ENCODE data around the gene TMEM89. TPM values are rescaled to one million over a fixed set of nuclear protein-coding genes. Genes with fewer than 3 reads are reported as not detected.

The TMEM89 gene, protein sequence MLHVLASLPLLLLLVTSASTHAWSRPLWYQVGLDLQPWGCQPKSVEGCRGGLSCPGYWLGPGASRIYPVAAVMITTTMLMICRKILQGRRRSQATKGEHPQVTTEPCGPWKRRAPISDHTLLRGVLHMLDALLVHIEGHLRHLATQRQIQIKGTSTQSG
- total RNA-seq (2022) (not detected in 2 replicates), Bru-seq, nascent RNA (percentile 32 among the genes with signal in this experiment), BruChase-seq, experiment 1, labeled RNA remaining after a 6-hour chase (percentile 39 among the genes with signal in this experiment), BruChase-seq, experiment 2, labeled RNA remaining after a 2-hour chase (percentile 35 among the genes with signal in this experiment)
- long read RNA-seq = 0 reads

DNA sequence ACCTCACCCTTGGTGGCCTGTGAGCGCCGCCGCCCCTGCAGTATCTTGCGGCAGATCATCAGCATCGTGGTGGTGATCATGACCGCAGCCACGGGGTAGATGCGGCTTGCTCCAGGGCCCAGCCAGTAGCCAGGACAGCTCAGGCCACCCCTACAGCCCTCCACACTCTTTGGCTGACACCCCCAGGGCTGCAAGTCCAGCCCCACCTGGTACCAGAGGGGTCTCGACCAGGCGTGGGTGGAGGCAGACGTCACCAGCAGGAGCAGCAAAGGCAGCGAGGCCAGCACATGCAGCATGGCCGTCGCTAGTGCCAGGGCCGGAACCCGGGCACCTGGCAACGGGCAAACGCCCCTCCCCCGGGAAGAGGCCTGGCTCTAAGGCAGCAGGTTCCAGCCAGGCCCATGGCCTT is at the start of gene TMEM89:
TSS of gene TMEM89 (minus strand) at position 309 of the 409 bp plus-strand sequence. CDS start at position 296, 13 bp downstream.
- H3K4me3 Mint-ChIP-seq (ENCODE audit: unreplicated experiment) = peak within 1 kb of the TSS; percentile 16
- peaks cover 52% of the 10 kb centered on the region for H3K36me3 Mint-ChIP-seq (ENCODE audit: insufficient read depth, unreplicated experiment)
- intact Hi-C loops (cut with micrococcal nuclease) = no loop called here
- peaks cover 14% of the 10 kb centered on the region for H3K4me1 Mint-ChIP-seq (ENCODE audit: insufficient read depth, unreplicated experiment)
- CTCF ChIA-PET = interaction anchor here (1.3 kb wide), 1 partner anchor 63 kb away, joined by 4 read pairs; no protein-coding TSS in a partner anchor
- BruUV-seq (replicated peaks) = no TSS peak
- H3K27ac Mint-ChIP-seq (ENCODE audit: low read depth, unreplicated experiment) = peak within 1 kb of the TSS; percentile 96
- no peaks in the 10 kb centered on the region for H3K9me3 Mint-ChIP-seq (ENCODE audit: unreplicated experiment)
- H3K27me3 Mint-ChIP-seq (ENCODE audit: insufficient read depth, unreplicated experiment) = no peaks in the 10 kb centered on the region
- TF ChIP-seq, protein P1, sequence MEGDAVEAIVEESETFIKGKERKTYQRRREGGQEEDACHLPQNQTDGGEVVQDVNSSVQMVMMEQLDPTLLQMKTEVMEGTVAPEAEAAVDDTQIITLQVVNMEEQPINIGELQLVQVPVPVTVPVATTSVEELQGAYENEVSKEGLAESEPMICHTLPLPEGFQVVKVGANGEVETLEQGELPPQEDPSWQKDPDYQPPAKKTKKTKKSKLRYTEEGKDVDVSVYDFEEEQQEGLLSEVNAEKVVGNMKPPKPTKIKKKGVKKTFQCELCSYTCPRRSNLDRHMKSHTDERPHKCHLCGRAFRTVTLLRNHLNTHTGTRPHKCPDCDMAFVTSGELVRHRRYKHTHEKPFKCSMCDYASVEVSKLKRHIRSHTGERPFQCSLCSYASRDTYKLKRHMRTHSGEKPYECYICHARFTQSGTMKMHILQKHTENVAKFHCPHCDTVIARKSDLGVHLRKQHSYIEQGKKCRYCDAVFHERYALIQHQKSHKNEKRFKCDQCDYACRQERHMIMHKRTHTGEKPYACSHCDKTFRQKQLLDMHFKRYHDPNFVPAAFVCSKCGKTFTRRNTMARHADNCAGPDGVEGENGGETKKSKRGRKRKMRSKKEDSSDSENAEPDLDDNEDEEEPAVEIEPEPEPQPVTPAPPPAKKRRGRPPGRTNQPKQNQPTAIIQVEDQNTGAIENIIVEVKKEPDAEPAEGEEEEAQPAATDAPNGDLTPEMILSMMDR (IDR thresholded peaks at IDR 0.05; ENCODE audit: unreplicated experiment) = no peak
- DNase-seq (ENCODE audit: unreplicated experiment) = no peak
- POLR2A ChIA-PET = interaction anchor here (1.1 to 7.4 kb wide), 2 partner anchors 13 to 23 kb away, joined by 3 to 50 read pairs; partner anchors contain the start of gene SLC26A6

DNA sequence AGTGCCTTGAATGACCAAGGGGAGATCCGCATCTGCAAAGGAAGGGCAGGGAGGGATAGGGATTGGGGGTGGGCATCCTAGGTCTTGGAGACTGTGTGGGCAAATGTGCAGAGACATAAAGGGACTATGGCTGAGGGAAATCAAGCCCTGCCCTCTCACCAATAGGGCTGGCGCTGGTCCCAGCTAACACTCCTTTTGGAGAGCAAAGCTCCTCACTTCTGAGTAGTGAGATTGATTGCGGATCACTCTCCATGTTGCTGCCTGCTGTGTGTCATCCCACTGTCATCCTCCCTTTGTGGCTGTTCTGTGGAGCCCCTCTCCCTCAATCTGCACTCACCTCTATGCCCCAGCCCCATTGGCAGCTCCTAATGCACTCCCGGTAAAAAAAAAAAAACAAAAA is 43.4 kb upstream of the TMEM89 start:
- TF ChIP-seq, protein P1 (IDR thresholded peaks at IDR 0.05; ENCODE audit: unreplicated experiment) = no peak
- DNase-seq (ENCODE audit: unreplicated experiment) = no peak
- H3K9me3 Mint-ChIP-seq (ENCODE audit: unreplicated experiment) = no peaks in the 10 kb centered on the region
- no peak overlapping the region for H3K27ac Mint-ChIP-seq (ENCODE audit: low read depth, unreplicated experiment)
- intact Hi-C loops (cut with micrococcal nuclease) = loop anchor here (1.0 to 5.0 kb wide), 3 partner anchors 20 to 198 kb away; partner anchors contain the start of genes NCKIPSD and UQCRC1
- H3K36me3 Mint-ChIP-seq (ENCODE audit: insufficient read depth, unreplicated experiment) = peaks cover 48% of the 10 kb centered on the region
- CTCF ChIA-PET = interaction anchor here (0.5 to 3.5 kb wide), 8 partner anchors 19 to 119 kb away, joined by 3 to 16 read pairs (median 4); partner anchors contain the start of gene SLC26A6
- no peak overlapping the region for H3K4me3 Mint-ChIP-seq (ENCODE audit: unreplicated experiment)
- no peaks in the 10 kb centered on the region for H3K27me3 Mint-ChIP-seq (ENCODE audit: insufficient read depth, unreplicated experiment)
- H3K4me1 Mint-ChIP-seq (ENCODE audit: insufficient read depth, unreplicated experiment) = peaks cover 6% of the 10 kb centered on the region
- BruUV-seq (replicated peaks) = no TSS peak
- POLR2A ChIA-PET = interaction anchor here (0.5 to 5.0 kb wide), 9 partner anchors 10 to 288 kb away, joined by 3 to 50 read pairs (median 7); partner anchors contain the start of genes IP6K2 and NCKIPSD

DNA sequence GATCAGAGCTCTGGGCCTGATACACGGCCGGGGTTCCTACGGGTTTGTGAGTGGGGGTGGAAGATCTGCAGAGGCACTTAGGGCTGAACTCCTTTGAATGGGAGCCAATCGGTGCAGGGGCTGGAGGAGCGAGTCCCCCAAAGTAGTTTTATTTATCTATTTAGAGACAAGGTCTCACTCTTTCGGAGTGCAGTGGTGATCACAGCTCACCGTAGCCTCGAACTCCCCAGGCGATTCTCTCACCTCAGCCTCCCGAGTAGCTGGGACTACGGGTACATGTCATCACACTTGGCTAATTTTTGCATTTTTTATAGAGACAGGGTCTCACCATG is 42.7 kb upstream of the TMEM89 start:
- intact Hi-C loops (cut with micrococcal nuclease) = loop anchor here (1.0 to 5.0 kb wide), 3 partner anchors 21 to 197 kb away; partner anchors contain the start of genes NCKIPSD and UQCRC1
- TF ChIP-seq, protein P1 (IDR thresholded peaks at IDR 0.05; ENCODE audit: unreplicated experiment) = no peak
- BruUV-seq (replicated peaks) = no TSS peak
- Mint-ChIP-seq H3K27me3 (ENCODE audit: insufficient read depth, unreplicated experiment) (no peaks in the 10 kb centered on the region), H3K4me1 (ENCODE audit: insufficient read depth, unreplicated experiment) (peaks cover 6% of the 10 kb centered on the region), H3K27ac (ENCODE audit: low read depth, unreplicated experiment) (peak overlapping the region; percentile 99), H3K36me3 (ENCODE audit: insufficient read depth, unreplicated experiment) (peaks cover 52% of the 10 kb centered on the region), H3K4me3 (ENCODE audit: unreplicated experiment) (peak overlapping the region; percentile 96), H3K9me3 (ENCODE audit: unreplicated experiment) (no peaks in the 10 kb centered on the region)
- ChIA-PET POLR2A (interaction anchor here (0.6 to 5.1 kb wide), 27 partner anchors 10 to 429 kb away, joined by 3 to 88 read pairs (median 8); partner anchors contain the start of genes ARIH2, CCDC51, IP6K2 and NCKIPSD), CTCF (interaction anchor here (0.6 to 3.5 kb wide), 13 partner anchors 20 to 1294 kb away, joined by 3 to 16 read pairs (median 4); partner anchors contain the start of gene SLC26A6)
- no peak for DNase-seq (ENCODE audit: unreplicated experiment)
